NCI-H1092 (cell line): ENCODE measurements around the gene SIT1.
A peak's percentile ranks its signal among the peaks of the same experiment; 100 is the strongest.

Experiments used
- DNase-seq: peaks from one replicate; lab custom pipeline; 2025; lab: John Stamatoyannopoulos, UW

SIT1 gene

DNA sequence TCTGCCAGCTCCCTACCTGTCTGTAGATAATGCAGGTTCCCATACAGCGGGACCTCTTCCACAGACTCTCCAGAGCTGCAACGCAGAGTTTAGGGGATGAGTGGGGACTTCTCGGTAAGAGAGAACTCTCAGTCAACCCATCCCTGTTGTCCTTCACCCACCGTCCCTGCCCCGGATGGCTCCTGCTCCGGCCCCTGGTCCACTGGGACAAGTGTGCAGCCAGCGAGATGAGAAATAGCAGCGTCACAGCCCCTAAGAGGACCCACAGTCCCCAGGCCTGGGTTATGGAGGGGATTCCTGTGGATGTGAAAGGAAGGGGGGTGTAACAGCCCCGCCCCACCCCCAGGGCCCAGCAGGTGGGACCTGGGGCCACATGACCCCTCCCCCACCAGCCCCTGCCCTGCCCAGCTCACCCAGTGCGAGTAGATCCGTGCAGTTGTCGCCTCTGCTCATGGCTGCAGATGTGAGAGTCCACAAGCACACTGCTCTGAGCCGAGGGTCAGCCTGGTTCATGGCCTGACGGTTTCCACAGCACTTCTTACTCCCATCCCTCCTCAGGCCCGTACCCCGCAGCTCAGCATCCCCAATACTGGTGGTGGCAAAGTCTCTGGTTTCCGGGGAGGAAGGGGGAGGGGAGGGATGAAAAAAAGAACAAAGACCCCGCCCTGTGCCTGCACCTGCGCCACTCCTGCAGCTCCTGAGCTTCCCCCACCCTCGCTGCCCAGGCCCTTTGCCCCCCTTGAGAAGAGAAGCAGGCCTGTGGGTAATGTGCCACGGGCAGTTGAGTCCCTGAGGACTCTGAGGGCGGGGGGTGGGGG is at the start of gene SIT1:
Gene SIT1, minus strand, starts transcription at position 591 of the 818 bp plus-strand sequence. Its CDS starts 78 bp downstream, at position 513.
- DNase-seq: no peak

DNA sequence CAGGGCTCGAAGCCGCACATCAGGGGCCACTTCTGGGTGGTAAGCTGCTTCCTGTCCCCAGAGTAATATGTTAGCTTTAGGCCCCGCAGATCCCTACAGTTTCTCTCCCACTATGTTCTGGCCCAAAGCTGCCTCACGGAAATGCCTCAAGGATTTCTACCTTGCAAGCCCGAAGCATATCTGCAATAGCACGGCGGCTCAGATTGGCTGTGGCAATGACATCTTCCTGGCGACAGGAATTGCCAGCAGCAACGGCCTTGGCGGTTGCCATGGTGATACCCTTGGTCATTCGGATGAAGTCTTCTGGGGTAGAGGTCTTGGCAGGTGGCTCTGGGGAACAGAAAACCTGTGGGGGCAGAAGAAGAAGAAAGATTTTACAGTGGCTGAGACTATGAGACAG is 49.3 kb upstream of the SIT1 start:
- no peak for DNase-seq

- DNase-seq: no peak
Measured at GRCh38 chr9:35698231-35698630, 47.5 kb upstream of the SIT1 start.

DNA sequence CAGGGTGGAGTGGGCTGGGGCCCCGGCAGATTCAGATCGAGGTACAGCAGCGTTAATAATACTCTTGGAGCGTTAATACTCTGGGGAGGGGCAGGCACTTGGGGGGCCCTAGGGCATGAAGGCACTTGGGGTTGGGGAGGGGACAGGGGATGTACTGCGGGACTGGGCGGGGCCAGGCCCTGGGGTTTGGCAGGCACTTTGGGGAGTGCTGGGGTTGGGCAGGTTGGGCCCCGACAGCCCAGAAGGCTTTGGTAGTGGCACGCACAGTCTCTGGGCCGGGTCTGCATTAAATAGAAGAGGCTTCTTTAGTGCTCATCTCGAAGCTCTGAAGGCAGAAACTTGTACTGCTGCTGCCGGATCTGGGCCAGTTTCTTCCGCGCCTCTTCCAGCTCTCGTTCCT is 46.8 kb upstream of the SIT1 start:
- no peak for DNase-seq

DNA sequence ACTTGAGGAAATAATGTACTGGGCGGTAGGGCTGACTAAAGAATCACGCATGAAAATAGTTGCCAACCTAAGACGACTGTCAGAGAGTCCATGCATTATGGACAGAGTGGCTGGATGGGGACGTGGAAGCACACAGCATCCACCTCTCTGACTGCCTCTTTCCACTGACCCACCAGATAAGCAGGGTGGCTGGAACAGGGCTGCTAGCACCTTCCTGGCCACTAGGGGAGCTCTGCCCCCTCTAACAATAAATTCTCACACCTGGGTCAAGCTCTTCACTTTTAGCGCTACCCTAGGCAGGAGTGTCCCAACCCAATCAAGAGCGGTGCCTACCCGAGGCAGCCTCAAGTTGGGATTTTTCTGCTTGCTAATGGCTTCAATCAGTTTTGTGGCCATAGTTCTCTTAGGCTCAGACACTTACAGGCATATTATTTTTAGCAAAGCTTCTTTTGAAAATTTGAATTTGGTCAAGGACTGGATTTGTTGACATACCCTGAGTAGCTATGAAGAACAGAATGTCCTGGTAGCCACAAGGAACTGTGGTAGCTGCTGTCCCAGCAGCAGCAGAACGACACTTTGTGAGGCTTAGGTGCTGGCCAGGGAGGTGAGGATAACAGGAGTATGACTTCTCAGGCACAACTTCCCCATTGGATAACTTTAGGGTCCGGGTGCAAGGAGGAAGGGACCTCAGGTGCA is 45.9 kb upstream of the SIT1 start:
- no peak for DNase-seq

DNA sequence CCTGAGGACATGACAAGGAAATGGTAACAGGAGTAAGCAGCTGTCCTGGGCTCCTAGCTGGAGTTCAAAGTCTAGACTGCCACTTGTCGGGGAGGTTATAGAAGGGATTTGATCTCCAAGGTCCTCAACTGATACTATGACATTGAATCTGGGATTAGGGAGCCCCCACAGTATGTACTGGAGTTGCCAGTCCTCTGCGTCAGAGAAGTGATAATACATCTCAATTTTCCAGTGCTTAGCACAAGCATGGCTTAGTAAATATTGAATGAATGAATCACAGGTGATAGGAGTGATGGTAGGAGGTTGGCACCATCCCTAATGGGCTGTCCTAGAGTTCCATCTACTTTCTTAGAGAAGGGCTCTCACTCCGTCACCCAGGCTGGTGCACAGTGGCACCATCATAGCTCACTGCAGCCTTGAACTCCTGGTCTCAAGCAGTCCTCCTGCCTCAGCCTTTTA is 45.2 kb upstream of the SIT1 start:
- DNase-seq: no peak

DNA sequence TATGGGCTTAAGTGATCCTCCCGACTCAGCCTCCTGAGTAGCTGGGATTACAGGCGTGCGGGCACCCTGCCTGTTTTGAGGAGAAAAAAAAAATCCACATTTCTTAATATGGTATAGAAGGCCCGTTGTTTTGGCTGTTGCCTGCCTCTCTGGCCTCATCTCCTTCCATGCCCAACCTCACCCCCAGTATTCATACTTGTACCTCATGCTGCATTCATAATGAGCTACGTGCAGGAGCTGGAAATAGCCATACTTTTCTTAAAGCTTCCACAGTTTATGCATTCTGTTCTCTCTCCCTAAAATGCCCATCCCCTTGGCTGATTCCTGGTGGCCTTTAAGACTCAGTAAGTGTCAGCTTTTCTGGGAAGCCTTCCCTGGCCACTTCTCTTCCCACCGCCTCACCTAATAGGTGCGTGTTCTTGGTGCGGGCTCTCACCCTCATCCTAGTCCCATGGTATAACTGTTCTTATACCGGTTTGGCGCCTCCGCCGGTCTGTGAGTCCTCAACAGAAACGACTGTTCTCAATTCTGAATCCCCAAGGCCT is 41.1 kb upstream of the SIT1 start:
- no peak for DNase-seq

GRCh38 chr9:35691334-35691650 is 40.6 kb upstream of the SIT1 start:
- no peak for DNase-seq

GRCh38 chr9:35690614-35691333 is 40.0 kb upstream of the SIT1 start:
- peak; percentile 23 for DNase-seq

GRCh38 chr9:35690294-35690613 is 39.5 kb upstream of the SIT1 start:
- no peak for DNase-seq

DNA sequence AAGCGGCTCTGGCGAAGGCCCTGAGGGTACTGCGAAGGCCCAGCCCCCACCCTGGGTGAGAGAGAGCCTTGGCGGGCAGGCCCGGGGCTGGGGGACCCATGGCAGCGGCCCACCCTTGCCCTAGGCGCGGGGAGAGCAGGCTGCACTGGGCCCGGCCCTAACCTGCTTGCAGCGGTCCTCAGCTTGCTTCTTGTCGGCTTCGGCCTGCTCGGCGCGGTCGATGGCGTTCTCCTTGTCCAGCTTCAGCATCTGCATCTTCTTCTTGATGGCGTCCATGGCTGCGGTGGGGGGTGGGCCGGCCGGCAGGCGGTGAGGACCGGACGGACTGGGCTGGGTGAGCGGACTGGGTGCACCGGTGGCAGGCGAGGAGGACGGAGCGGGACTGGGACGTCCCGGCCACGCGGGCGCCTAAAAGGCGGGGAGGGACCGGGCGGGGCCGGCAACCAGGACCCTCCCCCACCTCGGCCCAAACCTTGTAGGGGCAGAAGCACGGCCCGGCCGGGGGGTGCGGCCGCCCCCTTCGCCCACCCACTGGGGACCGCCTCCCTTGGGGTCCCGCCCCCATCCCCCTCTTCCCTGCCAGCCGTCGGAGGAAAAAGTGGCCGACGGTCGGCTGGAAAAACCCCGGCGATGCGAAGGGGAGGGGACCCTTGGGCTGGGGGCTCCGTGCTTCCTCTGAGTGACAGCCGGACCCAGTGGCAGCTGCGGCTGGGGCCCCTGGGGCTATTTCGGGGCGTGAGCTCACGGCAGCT is 39.0 kb upstream of the SIT1 start, which contains the start of gene TPM2:
Gene TPM2, minus strand, starts transcription at position 384 of the 752 bp plus-strand sequence. Its CDS starts 108 bp downstream, at position 276.
- DNase-seq: no peak

DNA sequence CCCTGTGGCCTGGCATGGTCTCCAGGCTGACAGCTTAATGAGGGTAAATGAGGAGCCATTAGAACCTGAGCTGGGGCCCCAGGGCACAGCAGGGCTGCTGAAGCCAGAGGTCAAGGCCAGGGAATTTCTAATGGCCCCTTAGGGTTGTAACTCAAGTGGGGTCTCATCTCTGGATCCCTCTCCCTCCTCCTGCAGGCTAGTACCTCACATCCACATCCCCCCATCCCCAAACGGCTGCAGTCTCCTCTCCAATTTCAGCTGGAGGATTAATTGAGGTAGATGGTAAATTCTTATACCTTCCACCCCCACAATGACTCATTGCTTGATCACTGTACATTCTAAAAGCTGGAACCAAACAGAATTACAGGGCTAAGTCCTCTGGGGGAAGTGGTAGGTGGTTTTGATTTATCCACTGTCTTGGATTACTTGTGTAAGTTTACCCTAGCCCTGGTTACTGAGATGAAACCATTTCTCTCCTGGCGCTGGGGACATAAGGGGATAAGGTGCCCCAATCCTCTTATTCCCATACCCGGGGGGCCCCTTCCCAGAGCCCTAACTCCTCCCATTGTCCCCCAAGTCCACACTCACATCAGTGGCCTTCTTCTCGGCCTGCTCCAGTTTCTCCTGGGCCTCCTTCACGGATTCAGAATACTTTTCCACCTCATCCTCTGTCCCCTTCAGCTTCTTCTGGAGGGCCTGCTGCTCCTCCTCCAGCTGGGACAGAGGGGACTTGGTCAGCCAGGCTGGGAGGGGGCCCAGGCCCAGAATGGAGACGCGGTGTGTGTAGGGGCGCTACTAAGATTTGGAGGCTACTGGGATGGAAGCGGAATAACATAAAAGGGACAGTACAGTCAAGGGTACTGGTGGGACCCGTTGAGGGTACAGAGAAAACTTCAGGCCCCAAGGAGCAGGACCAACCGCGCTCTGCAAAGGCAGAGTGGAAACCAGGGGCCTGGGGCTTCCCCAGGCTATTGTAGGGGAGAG is 38.1 kb upstream of the SIT1 start:
- DNase-seq: no peak

GRCh38 chr9:35687972-35688557 is 37.3 kb upstream of the SIT1 start:
- no peak for DNase-seq

DNA sequence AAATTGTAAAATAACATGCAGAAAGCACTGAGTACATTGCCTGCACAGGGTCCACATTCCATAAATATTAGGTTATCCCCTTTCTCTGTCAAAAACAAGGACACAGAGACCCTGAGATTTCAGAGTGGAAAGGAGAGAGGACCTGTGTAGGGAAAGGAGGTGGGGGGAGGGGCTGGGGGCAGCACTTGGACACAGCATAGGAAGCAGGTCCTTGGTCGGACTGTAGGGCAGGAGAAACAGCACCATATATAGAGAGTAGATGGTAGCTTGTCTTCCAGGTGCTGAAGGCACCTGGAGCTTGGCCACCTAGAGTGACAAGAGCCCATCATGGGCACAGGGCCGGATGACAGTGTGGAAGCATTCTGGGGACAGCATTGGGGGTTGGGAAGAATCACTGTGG is 36.6 kb upstream of the SIT1 start:
- DNase-seq: no peak

DNA sequence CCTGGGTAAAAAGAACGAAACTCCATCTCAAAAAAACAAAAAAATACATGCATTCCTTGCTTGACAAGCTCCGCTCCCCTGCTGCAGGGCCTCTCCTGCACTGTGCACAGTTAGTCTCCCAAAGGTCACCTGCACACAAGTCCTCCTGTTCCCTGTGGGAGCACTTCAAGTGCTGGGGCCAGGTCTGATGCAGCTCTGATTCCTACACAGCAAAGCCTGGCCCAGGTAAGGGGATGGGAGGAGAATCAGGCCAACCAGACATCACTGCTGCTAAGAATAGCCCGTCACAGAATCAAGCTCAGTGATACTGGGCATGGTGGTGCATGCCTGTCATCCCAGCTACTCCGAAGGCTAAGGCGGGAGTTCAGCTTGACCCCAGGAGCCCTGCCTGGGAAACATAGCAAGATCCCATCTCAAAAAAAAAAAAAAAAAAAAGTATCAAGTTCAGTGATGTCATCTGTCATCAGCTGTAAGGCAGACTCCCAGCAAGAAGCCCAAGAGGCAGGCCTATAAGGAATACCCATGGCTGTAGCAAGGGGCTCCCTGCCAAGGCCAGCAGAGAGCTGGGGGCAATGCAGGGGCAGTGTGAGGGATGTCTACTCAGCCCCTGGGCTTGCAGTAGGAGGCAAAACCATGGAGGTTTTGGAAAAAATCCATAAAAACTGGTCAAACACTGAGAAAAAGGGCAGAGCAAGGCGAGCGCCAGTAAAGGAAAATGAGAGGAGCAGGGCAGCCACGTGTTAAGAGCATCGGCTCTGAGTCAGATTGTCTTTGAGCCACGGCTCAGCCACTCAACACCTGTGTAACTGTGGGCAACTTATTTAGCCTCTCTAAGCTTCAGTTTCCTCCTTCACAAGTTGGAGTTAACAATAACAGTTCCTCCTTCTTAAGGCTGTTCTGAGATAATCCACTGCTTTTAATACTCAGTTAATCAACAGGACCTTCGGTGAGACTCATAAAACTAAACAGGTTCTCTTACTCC is 35.8 kb upstream of the SIT1 start:
- no peak for DNase-seq

- DNase-seq: no peak
Measured at GRCh38 chr9:35685506-35685905, 34.8 kb upstream of the SIT1 start.

- no peak for DNase-seq
Measured at GRCh38 chr9:35684921-35685320, 34.2 kb upstream of the SIT1 start.

GRCh38 chr9:35683323-35683722 is 32.6 kb upstream of the SIT1 start:
- DNase-seq: peak; percentile 62
